Measurements from ENCODE around the gene DNAAF3.

DNAAF3 gene

DNA sequence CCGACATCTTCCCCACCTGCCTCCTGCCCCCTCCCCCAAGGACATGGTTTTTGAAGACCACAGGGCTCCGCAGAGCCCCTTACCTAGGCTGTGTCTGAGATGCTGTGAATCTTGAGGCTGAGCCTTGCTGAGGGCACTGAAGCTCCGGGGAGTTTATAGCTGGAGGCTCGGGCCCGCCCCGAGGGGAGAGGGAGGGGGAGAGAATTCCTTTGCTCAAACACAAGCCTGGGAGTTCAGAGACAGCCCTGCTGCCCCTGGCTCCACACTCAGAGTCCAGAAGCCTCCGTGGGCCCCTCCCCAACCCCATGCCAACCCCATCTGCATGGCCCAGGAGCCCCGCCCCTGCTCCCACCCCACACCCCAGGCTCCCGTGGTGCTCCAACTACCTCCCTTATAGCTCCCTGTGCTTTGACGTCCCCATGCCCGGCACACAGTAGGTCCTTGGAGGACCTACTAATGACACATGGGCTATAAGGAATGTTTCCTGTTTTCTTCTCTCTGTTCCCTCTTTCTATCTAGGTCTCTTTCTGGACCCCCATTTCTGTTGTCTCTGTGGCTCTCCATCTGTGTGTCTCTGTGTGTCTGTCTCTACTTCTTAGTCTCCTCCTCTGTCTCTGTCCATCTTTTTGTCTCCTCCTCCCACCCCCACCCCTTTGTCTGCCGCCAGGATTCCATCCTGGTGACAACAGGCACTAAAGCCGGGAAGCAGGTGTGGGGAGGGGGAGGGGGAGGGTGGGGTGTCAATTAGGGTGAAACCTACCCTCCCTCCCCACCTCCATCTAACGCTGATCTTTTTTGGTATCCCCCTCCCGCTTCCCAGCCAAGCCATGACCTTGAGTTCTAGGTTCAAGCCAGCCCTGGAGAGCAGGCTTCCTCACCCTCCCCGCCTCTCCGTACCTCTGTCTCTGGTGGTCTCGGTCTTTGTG, 17.1 kb downstream of the DNAAF3 start, which contains the start of gene TNNT1:
Gene TNNT1 (minus strand): TSS at position 129 of the 926 bp plus-strand sequence. CDS start 2,049 bp downstream, outside the sequence.
- Histone ChIP-seq H3K4me3 (ENCODE audit: low read depth, low read length) (peak within 1 kb of the TSS; percentile 48), H3K36me3 (ENCODE audit: control insufficient read depth, insufficient read depth, low read length) (peaks cover 11% of the 10 kb centered on the region), H3K4me1 (ENCODE audit: control insufficient read depth, insufficient read depth, low read length) (peaks cover 26% of the 10 kb centered on the region), H3K27me3 (ENCODE audit: control insufficient read depth, insufficient read depth, low read length) (no peaks in the 10 kb centered on the region), H3K9me3 (ENCODE audit: control insufficient read depth, insufficient read depth, low read depth, low read length) (no peaks in the 10 kb centered on the region), H3K9ac (ENCODE audit: low read length) (no peak within 1 kb of the TSS), H3K27ac (ENCODE audit: low read depth, low read length) (no peak within 1 kb of the TSS)

DNA sequence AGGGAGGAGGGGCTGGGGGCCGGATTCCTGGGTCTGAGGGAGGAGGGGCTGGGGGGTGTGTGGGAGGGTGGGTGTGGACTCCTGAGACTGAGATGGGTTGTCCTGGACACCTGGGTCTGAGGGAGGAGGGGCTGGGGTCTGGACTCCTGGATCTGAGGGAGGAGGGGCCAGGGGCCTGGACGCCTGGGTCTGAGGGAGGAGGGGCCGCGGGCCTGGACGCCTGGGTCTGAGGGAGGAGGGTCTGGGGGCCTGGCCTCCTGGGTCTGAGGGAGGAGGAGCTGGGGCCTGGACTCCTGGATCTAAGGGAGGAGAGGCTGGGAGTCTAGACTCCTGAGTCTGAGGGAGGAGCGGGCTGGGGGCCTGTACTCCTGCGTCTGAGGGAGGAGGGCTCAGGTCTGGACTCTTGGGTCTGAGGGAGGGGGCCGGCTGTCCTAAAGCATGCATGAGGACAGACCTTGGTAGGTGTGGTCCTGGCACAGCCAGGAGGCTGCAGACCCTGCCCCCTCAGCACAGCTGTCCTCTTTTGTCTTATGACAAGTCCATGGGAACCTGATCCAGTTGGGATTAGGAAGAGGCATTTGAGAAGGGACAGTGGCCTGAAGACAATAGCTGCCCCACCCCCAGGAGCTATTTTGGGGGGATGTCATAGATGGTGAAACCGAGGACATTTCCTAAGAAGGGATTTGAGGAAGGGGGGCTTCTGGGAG, 18.7 kb downstream of the DNAAF3 start:
- Histone ChIP-seq H3K27me3 (ENCODE audit: control insufficient read depth, insufficient read depth, low read length) (no peaks in the 10 kb centered on the region), H3K4me3 (ENCODE audit: low read depth, low read length) (peak overlapping the region; percentile 74; the same call in 1 of the 2 replicates), H3K36me3 (ENCODE audit: control insufficient read depth, insufficient read depth, low read length) (peaks cover 12% of the 10 kb centered on the region), H3K9ac (ENCODE audit: low read length) (no peak overlapping the region), H3K9me3 (ENCODE audit: control insufficient read depth, insufficient read depth, low read depth, low read length) (no peaks in the 10 kb centered on the region), H3K27ac (ENCODE audit: low read depth, low read length) (no peak overlapping the region), H3K4me1 (ENCODE audit: control insufficient read depth, insufficient read depth, low read length) (peaks cover 26% of the 10 kb centered on the region)

GRCh38 chr19:55146705-55147273, 19.6 kb downstream of the DNAAF3 start:
- peak overlapping the region; percentile 50; the same call in 1 of the 2 replicates for H3K27ac ChIP-seq (ENCODE audit: low read depth, low read length)
- H3K9me3 ChIP-seq (ENCODE audit: control insufficient read depth, insufficient read depth, low read depth, low read length) = no peaks in the 10 kb centered on the region
- no peaks in the 10 kb centered on the region for H3K27me3 ChIP-seq (ENCODE audit: control insufficient read depth, insufficient read depth, low read length)
- H3K4me1 ChIP-seq (ENCODE audit: control insufficient read depth, insufficient read depth, low read length) = peaks cover 26% of the 10 kb centered on the region
- peak overlapping the region; percentile 74 for H3K4me3 ChIP-seq (ENCODE audit: low read depth, low read length)
- peaks cover 8% of the 10 kb centered on the region for H3K36me3 ChIP-seq (ENCODE audit: control insufficient read depth, insufficient read depth, low read length)
- no peak overlapping the region for H3K9ac ChIP-seq (ENCODE audit: low read length)

DNA sequence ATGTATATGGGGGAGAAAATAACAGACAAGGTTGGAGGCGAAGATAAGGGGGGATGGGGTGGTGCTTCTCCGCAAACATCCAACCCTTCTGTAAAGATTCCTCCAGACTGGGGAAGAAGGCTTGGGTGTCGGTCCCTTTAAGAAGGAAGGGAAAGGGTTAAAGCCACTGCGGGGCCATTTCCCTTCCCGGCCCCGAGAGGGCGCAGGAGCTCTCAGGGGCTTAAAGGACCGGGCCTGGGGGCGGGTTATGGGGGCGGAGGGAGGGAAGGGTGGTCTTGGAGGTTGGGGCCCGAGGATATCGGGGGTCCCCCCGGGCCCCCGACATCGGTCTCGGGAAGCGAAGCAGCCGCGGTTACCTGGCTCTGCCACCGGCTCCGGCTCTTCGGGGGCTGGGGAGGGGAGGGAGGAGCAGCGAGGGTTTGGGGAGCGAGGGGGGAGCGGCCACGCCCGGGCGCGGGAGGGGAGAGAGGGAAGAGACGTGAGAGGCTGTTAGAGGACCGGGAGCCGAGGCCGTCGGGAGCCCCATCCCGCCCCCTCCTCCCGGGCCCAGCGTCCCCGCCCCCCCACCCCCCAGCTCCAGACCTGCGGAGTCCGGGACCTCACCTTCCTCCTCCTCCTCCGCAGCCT, 20.2 kb downstream of the DNAAF3 start:
- H3K4me1 ChIP-seq (ENCODE audit: control insufficient read depth, insufficient read depth, low read length) = peaks cover 26% of the 10 kb centered on the region
- H3K9me3 ChIP-seq (ENCODE audit: control insufficient read depth, insufficient read depth, low read depth, low read length) = no peaks in the 10 kb centered on the region
- H3K4me3 ChIP-seq (ENCODE audit: low read depth, low read length) = peak overlapping the region; percentile 74
- H3K27me3 ChIP-seq (ENCODE audit: control insufficient read depth, insufficient read depth, low read length) = no peaks in the 10 kb centered on the region
- H3K9ac ChIP-seq (ENCODE audit: low read length) = no peak overlapping the region
- H3K27ac ChIP-seq (ENCODE audit: low read depth, low read length) = no peak overlapping the region
- H3K36me3 ChIP-seq (ENCODE audit: control insufficient read depth, insufficient read depth, low read length) = peaks cover 8% of the 10 kb centered on the region

GRCh38 chr19:55145232-55145631, 21.2 kb downstream of the DNAAF3 start:
- Histone ChIP-seq H3K9me3 (ENCODE audit: control insufficient read depth, insufficient read depth, low read depth, low read length) (no peaks in the 10 kb centered on the region), H3K4me1 (ENCODE audit: control insufficient read depth, insufficient read depth, low read length) (peaks cover 28% of the 10 kb centered on the region), H3K27me3 (ENCODE audit: control insufficient read depth, insufficient read depth, low read length) (no peaks in the 10 kb centered on the region), H3K27ac (ENCODE audit: low read depth, low read length) (no peak overlapping the region), H3K4me3 (ENCODE audit: low read depth, low read length) (peak overlapping the region; percentile 40; the same call in 1 of the 2 replicates), H3K36me3 (ENCODE audit: control insufficient read depth, insufficient read depth, low read length) (peaks cover 8% of the 10 kb centered on the region), H3K9ac (ENCODE audit: low read length) (no peak overlapping the region)

DNA sequence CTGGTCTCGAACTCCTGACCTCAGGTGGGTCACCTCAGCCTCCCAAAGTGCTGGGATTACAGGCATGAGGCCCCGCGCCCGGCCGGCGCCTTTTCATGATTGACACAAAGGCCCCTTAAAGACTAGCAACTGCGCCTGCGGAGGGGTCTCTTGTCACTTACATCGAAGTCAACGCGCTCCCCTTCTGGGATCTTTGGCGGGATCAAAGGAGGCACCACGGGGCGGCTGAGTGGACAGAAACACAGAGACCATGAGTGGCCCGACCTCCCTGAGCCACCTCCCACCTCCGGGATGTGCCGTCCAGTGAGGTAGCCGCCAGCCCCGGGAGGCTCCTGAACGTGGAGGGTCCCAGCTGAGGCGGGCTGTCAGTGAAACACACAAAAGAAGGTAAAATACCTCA, 24.7 kb downstream of the DNAAF3 start:
- Histone ChIP-seq H3K36me3 (ENCODE audit: control insufficient read depth, insufficient read depth, low read length) (peaks cover 15% of the 10 kb centered on the region), H3K9ac (ENCODE audit: low read length) (no peak overlapping the region), H3K4me3 (ENCODE audit: low read depth, low read length) (peak overlapping the region; percentile 38; the same call in 1 of the 2 replicates), H3K9me3 (ENCODE audit: control insufficient read depth, insufficient read depth, low read depth, low read length) (no peaks in the 10 kb centered on the region), H3K27me3 (ENCODE audit: control insufficient read depth, insufficient read depth, low read length) (no peaks in the 10 kb centered on the region), H3K27ac (ENCODE audit: low read depth, low read length) (no peak overlapping the region), H3K4me1 (ENCODE audit: control insufficient read depth, insufficient read depth, low read length) (peaks cover 4% of the 10 kb centered on the region)

DNA sequence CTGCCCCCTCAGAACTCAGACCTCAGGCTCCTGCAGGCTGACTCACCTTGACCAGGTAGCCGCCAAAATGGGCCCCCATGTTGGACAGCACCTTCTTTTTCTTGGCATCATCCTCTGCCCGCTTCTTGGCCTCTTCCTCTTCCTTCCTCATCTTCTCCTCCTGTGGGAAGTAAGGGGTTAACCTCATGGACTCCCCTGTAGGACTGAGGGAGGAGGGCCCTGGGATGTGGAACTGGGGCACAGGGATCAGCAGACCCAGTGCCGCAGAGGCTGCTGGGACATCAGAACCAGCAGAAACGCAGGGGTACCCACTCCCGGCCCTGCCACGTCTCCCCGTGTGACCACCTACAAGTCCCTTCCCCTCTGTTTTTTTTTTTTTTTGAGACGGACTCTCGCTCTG, 28.5 kb downstream of the DNAAF3 start:
- no peaks in the 10 kb centered on the region for H3K9me3 ChIP-seq (ENCODE audit: control insufficient read depth, insufficient read depth, low read depth, low read length)
- H3K27me3 ChIP-seq (ENCODE audit: control insufficient read depth, insufficient read depth, low read length) = no peaks in the 10 kb centered on the region
- H3K36me3 ChIP-seq (ENCODE audit: control insufficient read depth, insufficient read depth, low read length) = peaks cover 11% of the 10 kb centered on the region
- no peak overlapping the region for H3K9ac ChIP-seq (ENCODE audit: low read length)
- H3K4me3 ChIP-seq (ENCODE audit: low read depth, low read length) = no peak overlapping the region
- no peak overlapping the region for H3K27ac ChIP-seq (ENCODE audit: low read depth, low read length)
- peaks cover 4% of the 10 kb centered on the region for H3K4me1 ChIP-seq (ENCODE audit: control insufficient read depth, insufficient read depth, low read length)

DNA sequence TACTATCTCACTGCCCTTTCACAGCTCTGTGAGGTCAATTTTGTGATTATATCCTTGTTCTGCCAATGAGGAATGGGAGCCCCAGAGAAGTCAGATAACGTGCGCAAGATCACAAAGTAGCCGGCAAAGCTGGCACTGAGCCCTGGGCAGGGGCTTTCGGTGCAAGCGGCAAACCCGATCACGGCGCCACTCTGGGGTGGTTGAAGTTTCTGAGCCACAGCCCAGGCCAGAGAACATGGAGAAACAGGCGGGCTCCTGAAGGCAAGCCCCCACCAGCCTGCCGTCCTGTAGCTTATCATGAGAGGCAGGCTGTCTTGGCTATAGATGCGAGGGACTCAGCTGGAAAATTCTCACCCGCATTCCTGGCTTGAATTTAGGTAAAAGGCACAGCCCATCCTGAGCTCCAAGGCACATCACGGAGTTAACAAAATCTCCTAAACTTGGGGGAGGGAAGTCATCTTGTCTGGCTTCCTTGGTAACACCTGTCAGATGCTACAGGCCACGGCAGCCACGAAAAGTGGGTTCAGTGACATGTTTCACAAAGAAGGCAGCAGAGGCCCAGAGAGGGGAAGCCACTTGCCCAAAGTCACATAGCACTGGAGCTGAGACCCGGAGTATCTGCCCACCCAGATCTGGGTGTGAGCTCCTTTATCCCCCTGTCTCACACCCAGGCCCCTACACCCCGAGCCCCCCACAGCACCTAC, 29.9 kb downstream of the DNAAF3 start:
- Histone ChIP-seq H3K9ac (ENCODE audit: low read length) (no peak overlapping the region), H3K4me1 (ENCODE audit: control insufficient read depth, insufficient read depth, low read length) (peaks cover 4% of the 10 kb centered on the region), H3K36me3 (ENCODE audit: control insufficient read depth, insufficient read depth, low read length) (peaks cover 11% of the 10 kb centered on the region), H3K4me3 (ENCODE audit: low read depth, low read length) (no peak overlapping the region), H3K9me3 (ENCODE audit: control insufficient read depth, insufficient read depth, low read depth, low read length) (no peaks in the 10 kb centered on the region), H3K27me3 (ENCODE audit: control insufficient read depth, insufficient read depth, low read length) (no peaks in the 10 kb centered on the region), H3K27ac (ENCODE audit: low read depth, low read length) (no peak overlapping the region)

DNA sequence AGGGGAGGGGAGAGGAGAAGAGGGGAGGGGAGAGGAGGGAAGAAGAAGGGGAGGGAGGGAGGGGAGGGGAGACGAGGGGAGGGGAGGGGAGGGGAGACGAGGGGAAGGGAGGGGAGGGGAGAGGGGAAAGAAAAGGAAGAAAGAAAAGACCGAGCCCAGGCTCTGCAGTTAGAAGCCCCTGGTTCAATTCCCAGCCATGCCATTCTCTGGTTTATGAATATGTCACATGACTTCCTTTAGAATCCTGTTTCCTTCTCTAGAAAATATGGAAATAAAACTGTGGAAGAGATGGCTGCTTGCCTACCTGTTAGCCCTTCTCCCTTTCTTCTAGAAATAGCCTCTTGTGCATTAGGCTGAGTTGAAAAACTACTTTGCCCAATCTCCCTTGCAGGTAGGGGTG, 31.7 kb downstream of the DNAAF3 start:
- Histone ChIP-seq H3K9me3 (ENCODE audit: control insufficient read depth, insufficient read depth, low read depth, low read length) (no peaks in the 10 kb centered on the region), H3K36me3 (ENCODE audit: control insufficient read depth, insufficient read depth, low read length) (peaks cover 11% of the 10 kb centered on the region), H3K9ac (ENCODE audit: low read length) (no peak overlapping the region), H3K4me1 (ENCODE audit: control insufficient read depth, insufficient read depth, low read length) (no peaks in the 10 kb centered on the region; the same call in 1 of the 2 replicates), H3K27me3 (ENCODE audit: control insufficient read depth, insufficient read depth, low read length) (no peaks in the 10 kb centered on the region), H3K4me3 (ENCODE audit: low read depth, low read length) (no peak overlapping the region), H3K27ac (ENCODE audit: low read depth, low read length) (no peak overlapping the region)
